WERI-Rb-1 (cell line): Measurements from ENCODE around the gene MEST.

Experiments
- DNase-seq: peaks from one replicate; pipeline ENCODE4 v3.0.0-alpha.2; 2020
- H3K27ac ChIP-seq: fragments of 250-450 bp; sonication (Bioruptor Pico); 2 replicates; pipeline ENCODE4 v1.5.1; 2020; ENCODE audit warnings: mild to moderate bottlenecking, moderate library complexity
- H3K27me3 ChIP-seq: fragments of 250-450 bp; sonication (Bioruptor Pico); 2 replicates; pipeline ENCODE4 v1.5.1; 2021; ENCODE audit warnings: mild to moderate bottlenecking, low read depth, moderate library complexity; ENCODE audit not compliant: insufficient read depth, severe bottlenecking
- H3K36me3 ChIP-seq: fragments of 250-450 bp; sonication (Bioruptor Pico); 2 replicates; pipeline ENCODE4 v1.5.1; 2020; ENCODE audit warnings: mild to moderate bottlenecking, moderate library complexity
- H3K4me3 ChIP-seq: 2 replicates; pipeline ENCODE4 v1.5.1; 2011; ENCODE audit warnings: low read depth, mild to moderate bottlenecking, control low read depth, low read length
- H3K9me3 ChIP-seq: fragments of 250-450 bp; sonication (Bioruptor Pico); 2 replicates; pipeline ENCODE4 v1.5.1; 2021; ENCODE audit warnings: mild to moderate bottlenecking, moderate library complexity; ENCODE audit not compliant: severe bottlenecking
- TF ChIP-seq, protein P1 (sequence below): IDR thresholded peaks from 2 replicates; pipeline ENCODE4 v1.5.1; 2011; ENCODE audit warnings: low read depth, mild to moderate bottlenecking, control low read depth, inconsistent platforms, low read length

Gene MEST

DNA sequence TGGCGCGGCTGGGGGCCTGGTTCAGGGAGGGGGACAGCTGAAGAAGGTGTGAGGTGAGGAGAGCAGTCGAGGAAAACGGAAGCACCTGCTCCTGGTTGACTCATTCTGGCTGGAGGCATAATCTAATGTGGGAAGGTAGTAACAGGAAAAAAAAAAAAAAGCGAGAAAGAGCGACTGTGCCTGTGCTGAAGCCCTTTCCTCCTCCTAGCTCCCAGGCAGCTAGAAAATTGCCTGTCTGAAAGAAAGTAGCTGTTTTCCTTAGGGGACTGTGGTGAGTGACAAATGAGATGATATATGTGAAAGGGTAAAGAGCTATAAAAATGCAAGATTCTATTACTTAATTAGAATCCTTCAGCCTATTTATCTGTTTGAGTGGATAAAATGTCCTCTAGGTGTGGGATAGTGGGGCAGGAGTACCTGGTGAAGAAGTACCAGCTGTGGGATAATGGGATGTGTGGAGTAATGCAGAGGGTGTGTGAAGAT lies 4.9 kb upstream of the MEST start:
- Histone ChIP-seq H3K27ac (no peak overlapping the region), H3K9me3 (peaks cover under 1% of the 10 kb centered on the region), H3K4me3 (no peak overlapping the region), H3K36me3 (no peaks in the 10 kb centered on the region), H3K27me3 (no peaks in the 10 kb centered on the region)
- no peak for DNase-seq
- TF ChIP-seq, protein P1, sequence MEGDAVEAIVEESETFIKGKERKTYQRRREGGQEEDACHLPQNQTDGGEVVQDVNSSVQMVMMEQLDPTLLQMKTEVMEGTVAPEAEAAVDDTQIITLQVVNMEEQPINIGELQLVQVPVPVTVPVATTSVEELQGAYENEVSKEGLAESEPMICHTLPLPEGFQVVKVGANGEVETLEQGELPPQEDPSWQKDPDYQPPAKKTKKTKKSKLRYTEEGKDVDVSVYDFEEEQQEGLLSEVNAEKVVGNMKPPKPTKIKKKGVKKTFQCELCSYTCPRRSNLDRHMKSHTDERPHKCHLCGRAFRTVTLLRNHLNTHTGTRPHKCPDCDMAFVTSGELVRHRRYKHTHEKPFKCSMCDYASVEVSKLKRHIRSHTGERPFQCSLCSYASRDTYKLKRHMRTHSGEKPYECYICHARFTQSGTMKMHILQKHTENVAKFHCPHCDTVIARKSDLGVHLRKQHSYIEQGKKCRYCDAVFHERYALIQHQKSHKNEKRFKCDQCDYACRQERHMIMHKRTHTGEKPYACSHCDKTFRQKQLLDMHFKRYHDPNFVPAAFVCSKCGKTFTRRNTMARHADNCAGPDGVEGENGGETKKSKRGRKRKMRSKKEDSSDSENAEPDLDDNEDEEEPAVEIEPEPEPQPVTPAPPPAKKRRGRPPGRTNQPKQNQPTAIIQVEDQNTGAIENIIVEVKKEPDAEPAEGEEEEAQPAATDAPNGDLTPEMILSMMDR, result no peak

DNA sequence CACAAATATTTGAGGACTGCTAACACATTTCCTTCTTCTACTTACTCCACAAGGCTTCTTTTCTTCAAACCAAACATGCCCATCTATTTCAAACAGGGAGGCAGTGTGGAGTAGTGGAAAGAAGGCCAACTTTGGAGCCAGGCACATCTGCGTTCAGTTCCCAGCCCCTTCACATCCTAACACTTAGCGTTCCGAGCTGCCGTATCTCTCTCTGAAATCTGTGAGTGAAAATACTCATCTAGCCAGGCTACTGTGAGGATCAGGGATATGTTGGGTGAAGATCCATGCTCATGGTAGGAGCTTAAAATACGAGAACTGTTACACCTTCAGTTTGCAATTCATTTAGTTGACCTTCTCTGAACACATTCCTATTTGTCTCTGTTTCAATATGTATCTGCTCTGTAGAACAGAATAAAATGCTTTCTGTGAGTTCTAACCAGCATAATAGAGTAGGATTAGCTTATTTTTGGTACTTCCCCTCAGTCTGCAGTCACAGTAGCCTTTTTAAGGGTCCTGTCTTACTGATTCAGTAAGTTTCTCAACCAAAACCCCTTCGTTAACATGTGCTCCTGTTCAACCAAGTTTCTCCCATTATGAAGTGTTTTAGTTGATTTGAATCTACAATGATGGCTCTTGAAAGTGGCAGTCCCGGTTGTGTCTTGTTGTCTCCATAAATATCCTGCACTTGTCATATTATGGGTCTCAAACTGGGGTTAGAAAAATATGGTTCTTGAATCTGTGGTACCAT lies 3.3 kb upstream of the MEST start:
- Histone ChIP-seq H3K27ac (no peak overlapping the region), H3K4me3 (no peak overlapping the region), H3K9me3 (peaks cover 11% of the 10 kb centered on the region), H3K27me3 (no peaks in the 10 kb centered on the region), H3K36me3 (no peaks in the 10 kb centered on the region)
- DNase-seq, result no peak
- TF ChIP-seq, protein P1, result no peak

DNA sequence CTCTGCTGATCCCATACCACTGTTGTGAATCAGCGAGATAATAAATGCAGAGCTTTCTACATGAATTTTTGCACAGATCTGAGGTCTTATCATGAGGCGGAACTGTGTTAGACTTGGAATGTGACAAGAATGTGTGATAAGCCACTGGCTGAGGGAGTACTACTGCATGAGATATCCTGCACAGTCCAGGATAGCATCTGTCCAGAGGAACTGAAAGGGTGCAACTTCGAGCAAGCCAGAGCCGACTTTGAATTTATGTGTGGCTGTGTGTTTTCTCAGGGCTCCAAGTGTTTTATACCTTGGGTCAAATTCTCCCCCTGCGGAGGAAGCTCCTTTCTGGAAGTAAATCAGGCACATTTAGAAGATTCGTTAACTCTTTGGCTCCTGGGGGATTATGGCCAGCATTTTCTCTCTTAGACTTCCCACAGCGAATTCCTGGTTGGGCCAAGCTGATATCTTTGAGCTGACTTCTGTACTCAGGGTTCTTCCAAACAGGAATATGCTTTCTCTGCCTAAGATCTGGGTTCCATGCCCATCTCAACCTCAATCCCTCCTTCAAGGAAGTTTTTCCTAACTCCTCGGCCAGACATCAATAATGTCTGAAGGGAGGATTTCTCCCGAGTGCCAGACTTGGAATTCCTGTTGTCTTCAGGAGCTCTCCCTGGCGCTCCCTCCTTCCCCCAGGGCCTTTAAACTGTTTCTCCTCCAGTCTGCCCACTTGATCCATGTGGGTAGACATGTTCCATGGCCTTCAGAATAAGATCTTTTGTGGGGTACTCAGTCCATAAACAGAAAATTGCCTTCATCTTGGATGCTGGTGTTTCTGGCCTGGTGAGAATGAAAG lies 2.5 kb upstream of the MEST start:
- H3K4me3 ChIP-seq, result no peak overlapping the region
- no peak for DNase-seq
- TF ChIP-seq, protein P1, result no peak
- H3K27ac ChIP-seq, result no peak overlapping the region
- no peaks in the 10 kb centered on the region for H3K36me3 ChIP-seq
- H3K9me3 ChIP-seq, result peaks cover 11% of the 10 kb centered on the region
- no peaks in the 10 kb centered on the region for H3K27me3 ChIP-seq

DNA sequence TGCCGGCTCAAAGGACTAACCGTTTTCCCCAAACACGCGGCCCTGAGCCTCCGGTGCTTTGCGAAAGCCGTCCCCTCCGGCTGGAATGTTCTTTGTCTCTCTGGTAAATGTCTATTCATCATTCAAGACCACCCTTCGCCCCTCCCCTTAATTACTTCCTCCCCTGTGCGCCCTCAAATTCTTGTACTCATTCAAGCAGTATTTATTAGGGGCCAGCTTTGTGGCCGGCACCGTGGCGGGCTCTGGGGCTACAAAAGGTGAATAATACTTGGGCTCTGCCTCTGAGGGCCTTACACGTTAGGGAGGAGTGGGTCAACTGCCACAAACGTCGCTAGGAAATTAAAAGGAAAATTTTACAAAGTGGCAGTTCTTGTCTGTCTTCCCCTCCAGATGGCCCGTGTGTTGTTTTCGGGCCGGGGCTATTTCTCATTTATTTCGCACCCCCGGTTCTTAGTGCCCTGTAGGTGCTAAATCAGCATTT lies 1.5 kb upstream of the MEST start:
- DNase-seq, result no peak
- H3K9me3 ChIP-seq, result peaks cover 11% of the 10 kb centered on the region
- no peaks in the 10 kb centered on the region for H3K27me3 ChIP-seq
- no peak overlapping the region for H3K27ac ChIP-seq
- no peaks in the 10 kb centered on the region for H3K36me3 ChIP-seq
- TF ChIP-seq, protein P1, result no peak
- H3K4me3 ChIP-seq, result no peak overlapping the region

DNA sequence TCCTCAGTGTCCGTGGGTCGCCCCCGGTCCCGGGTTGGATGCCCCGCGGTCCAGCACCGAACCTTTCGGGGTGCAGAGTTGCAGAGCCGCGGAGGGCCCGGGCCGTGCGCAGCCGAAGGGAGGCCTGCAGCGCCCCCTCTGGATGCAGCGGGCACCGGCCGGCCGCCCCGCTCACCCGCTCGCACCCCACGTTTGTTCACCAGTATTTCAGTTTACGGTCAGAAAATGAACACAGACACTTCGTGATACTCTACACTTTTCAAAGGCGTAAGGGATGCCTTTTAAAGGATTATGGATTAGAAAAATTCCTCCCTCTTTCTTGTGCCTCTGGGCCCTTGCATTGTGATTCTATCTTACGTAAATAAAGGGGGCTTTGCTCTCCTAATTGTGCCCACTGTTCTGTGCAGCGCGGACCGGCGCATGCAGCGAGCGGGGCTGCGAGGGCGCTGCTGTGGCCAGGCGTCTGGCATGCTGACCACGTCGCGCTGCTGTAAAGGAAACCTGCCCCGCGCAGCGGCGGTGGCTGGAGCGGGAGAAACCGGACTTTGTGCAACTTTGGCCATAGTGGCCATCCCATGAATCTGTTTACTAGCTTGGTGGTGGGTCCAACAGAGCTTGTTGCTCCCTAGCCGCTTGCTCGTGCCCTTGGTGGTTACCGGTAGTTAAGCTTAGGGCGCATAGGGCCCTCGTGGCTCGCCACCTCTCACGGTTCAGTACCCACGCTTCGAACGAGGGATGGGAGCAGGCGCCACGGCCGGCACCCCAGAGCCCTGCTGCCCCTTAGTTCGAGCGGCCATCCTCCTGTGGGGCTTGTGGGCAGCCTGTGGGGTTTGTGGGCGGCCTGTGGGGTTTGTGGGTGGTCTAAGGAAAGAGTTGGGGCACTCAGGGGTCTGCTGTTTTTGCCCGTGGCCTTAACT lies 739 bp upstream of the MEST start:
- peaks cover 11% of the 10 kb centered on the region for H3K9me3 ChIP-seq
- H3K27me3 ChIP-seq, result no peaks in the 10 kb centered on the region
- DNase-seq, result no peak
- TF ChIP-seq, protein P1, result no peak
- H3K27ac ChIP-seq, result no peak overlapping the region
- H3K36me3 ChIP-seq, result no peaks in the 10 kb centered on the region
- no peak overlapping the region for H3K4me3 ChIP-seq
